ENCODE measurements around the gene IL12RB2. TPM values are rescaled to one million over a fixed set of nuclear protein-coding genes. Genes with fewer than 3 reads are reported as not detected.

IL12RB2 gene
- total RNA-seq, 4 donors from 2014 or later, result 0.50 to 2.8 (median 1.7) TPM; not detected in 1

GRCh38 chr1:67429528-67430357 lies 122.1 kb downstream of the IL12RB2 start:
- Histone ChIP-seq H3K36me3 (peaks cover 0 to 14% of the 10 kb centered on the region in 2 donors), H3K27ac (peak overlapping the region; percentile 60 to 93 (median 92)), H3K9me3 (no peaks in the 10 kb centered on the region), H3K27me3 (no peaks in the 10 kb centered on the region), H3K4me1 (peaks cover 0 to 63% (median 9%) of the 10 kb centered on the region in 3 donors), H3K4me3 (peak overlapping the region; percentile 77)
- TF ChIP-seq POLR2A (IDR thresholded peaks at IDR 0.05), result peak in 1 of 2 donors; percentile 34
- no peak for TF ChIP-seq CTCF (IDR thresholded peaks at IDR 0.05)
- peak; percentile 13 for ATAC-seq
- 0% methylated on average over 6 to 17 of the region's 69 CpGs for WGBS, 2 donors (ENCODE audit: low coverage in 1 of 2)

GRCh38 chr1:67430358-67431155 lies 122.9 kb downstream of the IL12RB2 start, which contains the start of gene SERBP1:
TSS of gene SERBP1 (minus strand) at chr1:67430402. CDS start at chr1:67430300, 102 bp downstream.
- Histone ChIP-seq H3K27ac (peak within 1 kb of the TSS; percentile 68 to 93 (median 92)), H3K4me3 (peak within 1 kb of the TSS; percentile 77), H3K9me3 (no peaks in the 10 kb centered on the region), H3K27me3 (no peaks in the 10 kb centered on the region), H3K4me1 (peaks cover 0 to 60% (median 9%) of the 10 kb centered on the region in 3 donors), H3K36me3 (peaks cover 0 to 6% of the 10 kb centered on the region in 2 donors)
- 0% methylated on average over 4 to 9 of the region's 62 CpGs for WGBS, 2 donors (ENCODE audit: low coverage in 1 of 2)
- peak; percentile 98 for ATAC-seq
- TF ChIP-seq EP300 (IDR thresholded peaks at IDR 0.05), result no peak
- TF ChIP-seq CTCF (IDR thresholded peaks at IDR 0.05), result peak in 1 of 4 experiments; percentile 6
- TF ChIP-seq POLR2AphosphoS5 (IDR thresholded peaks at IDR 0.05), result peak; percentile 72
- peak in 1 of 2 donors; percentile 30 for TF ChIP-seq POLR2A (IDR thresholded peaks at IDR 0.05)

GRCh38 chr1:67431156-67431765 lies 123.6 kb downstream of the IL12RB2 start:
- Histone ChIP-seq H3K36me3 (no peaks in the 10 kb centered on the region), H3K4me1 (peaks cover 0 to 53% (median 7%) of the 10 kb centered on the region in 3 donors)
- WGBS, 2 donors (ENCODE audit: low coverage in 1 of 2), result 13 to 17% methylated on average over 7 to 11 of the region's 12 CpGs

More at GRCh38 chr1:67431156-67431765, 123.6 kb downstream of the IL12RB2 start:
- Histone ChIP-seq H3K9me3 (no peaks in the 10 kb centered on the region), H3K27ac (peak overlapping the region; percentile 68 to 93 (median 92)), H3K27me3 (no peaks in the 10 kb centered on the region), H3K4me3 (peak overlapping the region; percentile 77)
- ATAC-seq, result no peak
- no peak for TF ChIP-seq CTCF (IDR thresholded peaks at IDR 0.05)
- TF ChIP-seq POLR2AphosphoS5 (IDR thresholded peaks at IDR 0.05), result no peak
- TF ChIP-seq EP300 (IDR thresholded peaks at IDR 0.05), result no peak
- no peak for TF ChIP-seq POLR2A (IDR thresholded peaks at IDR 0.05)
